HG03457 (cell line): ENCODE results near the gene CAPN10.

Experiments used
- ATAC-seq: cut with Tn5 transposase; IDR thresholded peaks from one replicate; pipeline ENCODE4 v1.9.1; 2021; ENCODE audit warnings: moderate number of reproducible peaks; ENCODE audit not compliant: unreplicated experiment

Gene CAPN10

DNA sequence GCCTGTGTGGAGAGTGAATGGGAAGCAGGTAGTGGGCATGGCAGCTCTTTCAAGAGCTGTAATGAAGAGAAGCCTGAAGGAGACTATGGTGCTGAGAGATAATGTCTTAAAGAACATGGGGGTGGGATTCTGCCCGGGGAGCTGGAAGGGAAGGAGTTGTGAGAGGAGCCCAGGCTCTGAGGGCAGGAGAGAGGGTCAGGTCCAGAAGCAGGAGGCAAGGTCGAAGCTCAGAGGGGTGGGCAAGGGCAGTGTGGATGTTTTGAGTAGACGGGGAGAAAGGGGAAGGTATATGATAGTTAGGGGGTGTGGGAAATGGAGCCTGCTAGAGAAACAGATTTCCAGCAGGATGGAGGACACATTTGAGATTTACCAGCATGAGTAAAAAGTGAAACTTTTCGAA lies 2.1 kb downstream of the CAPN10 start:
- no peak for ATAC-seq

DNA sequence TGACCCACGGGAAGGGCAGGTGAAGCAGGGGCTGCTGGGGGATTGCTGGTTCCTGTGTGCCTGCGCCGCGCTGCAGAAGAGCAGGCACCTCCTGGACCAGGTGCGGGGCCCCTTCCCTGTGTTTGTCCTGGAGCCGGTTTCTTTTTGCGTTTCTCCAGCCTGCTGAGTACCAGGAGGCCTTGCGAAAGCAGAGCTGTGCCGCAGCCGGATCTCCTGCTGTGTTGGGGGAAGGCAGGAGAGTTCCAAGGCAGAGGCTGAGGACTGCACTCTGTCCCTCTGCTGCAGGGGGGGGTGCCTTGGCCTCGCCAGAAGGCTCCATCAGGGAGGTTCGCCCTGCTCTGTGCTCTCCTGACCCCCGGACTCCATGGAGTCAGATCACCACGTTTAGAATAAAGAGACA lies 2.8 kb downstream of the CAPN10 start:
- no peak for ATAC-seq

DNA sequence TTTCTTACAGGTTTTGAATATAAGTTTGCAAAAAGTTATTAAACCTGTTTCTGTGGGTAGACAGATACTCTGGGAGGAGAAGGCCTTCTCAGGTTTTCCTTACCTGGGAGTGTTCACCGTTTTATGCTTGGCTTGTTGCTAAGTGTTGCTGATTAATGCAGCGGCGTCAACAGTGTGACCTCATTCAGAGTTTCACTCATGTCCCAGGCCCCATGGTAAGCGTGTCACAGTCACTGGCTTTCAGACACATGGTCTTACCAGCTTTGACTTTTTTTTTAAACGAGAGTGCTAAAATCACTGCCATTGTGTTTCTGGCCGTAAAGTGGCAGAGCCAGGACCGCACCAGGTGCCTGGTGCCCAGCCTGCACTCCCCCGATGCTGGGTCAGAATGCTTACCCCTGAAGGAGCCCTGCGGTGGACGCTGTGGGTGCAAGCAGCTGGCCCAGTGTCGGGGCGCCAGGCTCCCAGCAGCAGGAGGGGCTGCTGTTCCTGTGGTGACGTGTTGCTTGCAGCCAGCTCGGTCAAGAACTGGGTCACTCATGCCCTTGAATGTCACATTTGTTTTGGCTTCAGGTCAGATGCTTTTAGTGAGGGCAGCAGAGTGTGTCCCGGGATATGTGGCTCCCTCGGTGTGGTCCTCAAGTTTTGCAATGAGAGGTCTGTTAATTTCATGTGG lies 3.5 kb downstream of the CAPN10 start:
- ATAC-seq = no peak

DNA sequence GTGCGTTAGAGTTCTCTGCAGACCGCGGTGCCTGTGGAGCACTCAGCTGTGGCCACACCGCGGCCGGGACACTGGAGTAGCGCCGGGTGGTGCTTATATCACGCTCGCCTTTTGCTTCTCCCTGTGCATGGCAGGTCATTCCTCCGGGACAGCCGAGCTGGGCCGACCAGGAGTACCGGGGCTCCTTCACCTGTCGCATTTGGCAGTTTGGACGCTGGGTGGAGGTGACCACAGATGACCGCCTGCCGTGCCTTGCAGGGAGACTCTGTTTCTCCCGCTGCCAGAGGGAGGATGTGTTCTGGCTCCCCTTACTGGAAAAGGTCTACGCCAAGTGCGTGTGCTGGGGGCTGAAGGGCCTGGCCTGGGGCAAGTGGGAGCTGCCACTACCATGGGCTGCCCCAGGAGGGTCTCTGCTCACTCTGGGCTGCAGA lies 4.2 kb downstream of the CAPN10 start:
- no peak for ATAC-seq

DNA sequence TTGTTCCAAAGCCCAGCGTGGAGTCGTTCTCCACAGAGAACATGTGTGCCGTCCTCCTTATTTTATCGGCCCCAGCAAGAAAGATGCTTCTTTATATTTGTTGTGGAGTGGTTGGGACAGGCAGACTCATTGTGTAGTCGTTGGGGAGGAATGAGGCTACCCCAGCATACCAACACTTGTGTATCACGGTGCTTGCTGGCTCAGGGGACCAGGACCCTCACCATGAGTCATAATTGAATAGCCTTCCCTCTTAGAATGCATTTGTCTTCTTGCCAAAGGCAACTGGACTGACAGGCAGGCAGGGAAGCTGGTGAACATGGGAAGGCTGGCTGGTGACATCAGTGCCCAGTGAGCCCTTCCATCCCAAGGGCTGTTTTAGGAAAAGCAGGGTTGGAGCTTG lies 4.7 kb downstream of the CAPN10 start:
- ATAC-seq = no peak

DNA sequence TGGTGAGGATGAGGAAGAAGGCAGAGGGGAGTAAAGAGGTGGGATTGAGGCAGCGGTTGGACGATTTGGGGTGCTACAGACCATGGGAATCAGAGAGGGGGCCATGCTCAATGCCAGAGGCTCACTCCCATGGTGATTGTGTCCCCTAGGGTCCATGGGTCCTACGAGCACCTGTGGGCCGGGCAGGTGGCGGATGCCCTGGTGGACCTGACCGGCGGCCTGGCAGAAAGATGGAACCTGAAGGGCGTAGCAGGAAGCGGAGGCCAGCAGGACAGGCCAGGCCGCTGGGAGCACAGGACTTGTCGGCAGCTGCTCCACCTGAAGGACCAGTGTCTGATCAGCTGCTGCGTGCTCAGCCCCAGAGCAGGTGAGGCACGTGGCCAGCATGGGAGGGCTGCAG lies 5.2 kb downstream of the CAPN10 start:
- ATAC-seq = no peak

DNA sequence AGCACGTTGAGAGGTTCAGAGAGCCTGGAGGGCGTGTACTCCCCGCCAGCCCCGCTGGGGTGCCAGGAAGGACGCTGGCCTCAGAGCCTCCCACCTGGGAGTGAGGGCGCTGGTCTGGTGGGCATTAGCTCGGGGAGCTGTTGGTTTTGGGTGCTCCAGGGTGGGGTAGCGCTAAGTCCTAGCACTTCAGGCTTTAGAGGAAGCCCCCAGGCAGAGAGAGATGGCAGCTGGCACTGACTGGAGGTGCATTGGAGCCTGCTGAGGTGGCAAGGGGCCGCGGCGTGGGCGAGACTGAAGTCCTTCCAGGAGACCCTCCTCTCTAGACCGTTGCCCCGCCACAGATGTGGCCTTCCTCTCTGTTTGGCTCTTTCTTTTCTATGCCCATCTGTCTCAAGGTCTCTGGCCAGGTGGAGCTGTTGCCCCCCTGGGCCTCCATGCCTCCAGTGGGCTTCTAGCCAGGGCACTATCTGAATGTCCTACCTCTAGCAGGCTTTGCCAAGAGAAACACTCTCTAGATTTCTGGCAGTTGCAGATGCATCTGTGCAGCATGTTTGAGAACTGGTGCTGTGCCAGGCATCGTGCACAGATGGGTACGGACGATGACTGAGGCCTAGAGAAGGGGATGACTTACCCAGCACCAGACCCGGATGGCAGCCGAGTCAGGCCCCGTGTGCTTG lies 6.6 kb downstream of the CAPN10 start:
- ATAC-seq = no peak

DNA sequence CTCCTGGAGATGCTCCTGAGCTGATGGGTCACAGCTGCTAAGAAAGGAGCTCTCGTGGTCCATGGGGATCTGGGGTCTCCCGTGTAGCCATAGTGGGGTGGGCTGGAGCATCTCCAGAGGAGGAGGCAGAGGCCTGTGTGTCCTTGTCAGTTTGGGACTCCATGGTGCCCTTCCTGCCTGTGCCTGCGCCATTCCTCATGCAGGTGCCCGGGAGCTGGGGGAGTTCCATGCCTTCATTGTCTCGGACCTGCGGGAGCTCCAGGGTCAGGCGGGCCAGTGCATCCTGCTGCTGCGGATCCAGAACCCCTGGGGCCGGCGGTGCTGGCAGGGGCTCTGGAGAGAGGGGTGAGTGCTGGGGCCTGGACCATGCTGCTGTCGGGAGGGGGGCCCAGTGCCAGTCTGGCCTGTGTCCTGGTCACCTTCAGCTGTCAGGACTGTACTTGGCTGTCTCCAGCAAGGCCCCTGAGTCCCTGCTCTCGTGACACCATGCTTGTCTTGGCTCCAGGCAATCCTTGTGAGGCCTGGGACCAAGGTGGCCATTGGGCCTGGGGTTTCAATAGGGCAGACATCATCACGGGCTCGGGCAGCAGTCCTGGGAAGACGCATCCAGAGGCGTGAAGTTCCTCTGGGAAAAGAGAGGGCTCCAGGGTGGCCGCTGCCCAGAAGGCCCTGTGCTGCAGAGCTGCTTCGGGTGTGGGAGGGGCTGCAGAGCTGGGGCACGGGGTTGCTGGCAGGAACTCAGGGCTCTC lies 7.3 kb downstream of the CAPN10 start:
- no peak for ATAC-seq

DNA sequence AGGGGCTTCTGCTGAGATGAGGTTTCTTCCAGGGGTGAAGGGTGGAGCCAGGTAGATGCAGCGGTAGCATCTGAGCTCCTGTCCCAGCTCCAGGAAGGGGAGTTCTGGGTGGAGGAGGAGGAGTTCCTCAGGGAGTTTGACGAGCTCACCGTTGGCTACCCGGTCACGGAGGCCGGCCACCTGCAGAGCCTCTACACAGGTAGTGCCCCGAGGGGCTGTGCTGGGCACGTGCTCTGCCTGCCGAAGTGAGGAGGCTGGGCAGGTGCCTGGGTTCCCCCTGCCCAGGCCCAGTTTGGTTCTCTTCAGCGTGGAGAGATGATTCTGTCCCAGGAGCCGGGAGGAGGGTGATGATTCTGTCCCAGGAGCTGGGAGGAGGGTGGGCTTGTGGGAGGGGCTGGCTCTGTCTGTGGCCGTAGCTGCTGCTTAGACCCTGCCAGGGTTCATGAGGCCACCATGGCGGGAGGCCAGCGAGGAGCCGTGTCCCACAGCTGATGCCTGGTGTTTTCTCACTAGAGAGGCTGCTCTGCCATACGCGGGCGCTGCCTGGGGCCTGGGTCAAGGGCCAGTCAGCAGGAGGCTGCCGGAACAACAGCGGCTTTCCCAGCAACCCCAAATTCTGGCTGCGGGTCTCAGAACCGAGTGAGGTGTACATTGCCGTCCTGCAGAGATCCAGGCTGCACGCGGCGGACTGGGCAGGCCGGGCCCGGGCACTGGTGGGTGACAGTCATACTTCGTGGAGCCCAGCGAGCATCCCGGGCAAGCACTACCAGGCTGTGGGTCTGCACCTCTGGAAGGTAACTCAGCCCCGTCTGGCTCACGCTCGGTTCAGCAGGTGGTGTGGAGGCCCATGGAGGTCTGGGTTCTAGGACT lies 8.2 kb downstream of the CAPN10 start:
- no peak for ATAC-seq

DNA sequence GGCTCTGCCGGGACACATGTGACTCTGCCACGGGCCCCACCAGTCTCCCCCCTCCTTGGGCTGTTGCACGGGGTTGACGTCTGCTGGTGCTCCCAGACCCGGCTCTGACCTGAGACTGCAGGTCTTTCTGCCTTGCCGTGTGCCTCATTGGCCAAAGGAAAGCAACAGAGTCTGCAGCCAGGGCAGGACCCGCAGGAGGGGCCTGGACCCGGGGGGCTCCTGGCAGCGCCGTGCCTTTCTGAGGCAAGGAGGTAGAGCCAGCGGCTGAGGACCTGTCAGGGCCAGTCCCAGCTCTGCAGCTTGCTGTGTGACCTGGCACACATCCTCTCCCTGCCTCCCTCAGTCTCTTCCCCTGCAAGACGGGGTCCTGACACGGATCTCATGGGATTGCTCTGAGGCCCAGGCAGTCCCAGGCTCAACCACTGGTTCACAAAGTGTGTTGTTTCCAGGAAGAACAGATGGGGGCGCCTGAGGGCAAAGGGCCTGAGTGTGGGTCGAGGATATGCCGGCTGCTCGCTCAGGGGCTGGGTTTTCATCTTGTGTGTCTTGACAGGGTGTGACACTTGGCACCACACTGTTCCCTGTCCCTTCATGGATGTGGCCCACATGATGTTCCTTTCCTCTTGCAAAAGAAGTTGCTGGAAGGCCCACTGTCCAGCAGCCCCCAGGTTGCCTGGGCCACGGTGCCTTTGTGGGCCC lies 9.0 kb downstream of the CAPN10 start:
- no peak for ATAC-seq

DNA sequence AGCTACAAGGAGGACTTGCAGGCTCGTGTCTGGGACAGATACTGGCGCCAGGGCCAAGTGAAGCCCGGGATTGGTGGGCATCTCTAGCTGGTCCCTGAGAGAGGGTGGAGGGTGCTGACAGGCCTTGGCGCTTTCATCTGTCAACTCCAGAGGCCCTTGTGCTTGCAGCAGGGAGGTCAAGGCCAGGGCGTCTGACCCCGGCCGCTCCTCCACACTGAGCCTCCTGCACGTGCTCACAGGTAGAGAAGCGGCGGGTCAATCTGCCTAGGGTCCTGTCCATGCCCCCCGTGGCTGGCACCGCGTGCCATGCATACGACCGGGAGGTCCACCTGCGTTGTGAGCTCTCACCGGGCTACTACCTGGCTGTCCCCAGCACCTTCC lies 9.5 kb downstream of the CAPN10 start:
- ATAC-seq = no peak

DNA sequence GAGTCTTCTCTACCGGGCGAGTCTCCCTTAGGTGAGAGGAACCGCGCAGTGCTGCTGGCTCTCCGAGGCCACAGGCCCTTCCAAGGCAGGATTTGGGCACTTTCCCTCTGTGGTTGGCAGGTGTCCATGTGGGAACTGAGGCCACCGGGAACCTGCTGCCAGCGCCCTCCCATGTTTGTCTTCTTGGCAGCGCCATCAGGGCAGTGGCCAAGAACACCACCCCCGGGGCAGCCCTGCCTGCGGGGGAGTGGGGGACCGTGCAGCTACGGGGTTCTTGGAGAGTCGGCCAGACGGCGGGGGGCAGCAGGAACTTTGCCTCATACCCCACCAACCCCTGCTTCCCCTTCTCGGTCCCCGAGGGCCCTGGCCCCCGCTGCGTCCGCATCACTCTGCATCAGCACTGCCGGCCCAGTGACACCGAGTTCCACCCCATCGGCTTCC lies 10.0 kb downstream of the CAPN10 start:
- no peak for ATAC-seq

DNA sequence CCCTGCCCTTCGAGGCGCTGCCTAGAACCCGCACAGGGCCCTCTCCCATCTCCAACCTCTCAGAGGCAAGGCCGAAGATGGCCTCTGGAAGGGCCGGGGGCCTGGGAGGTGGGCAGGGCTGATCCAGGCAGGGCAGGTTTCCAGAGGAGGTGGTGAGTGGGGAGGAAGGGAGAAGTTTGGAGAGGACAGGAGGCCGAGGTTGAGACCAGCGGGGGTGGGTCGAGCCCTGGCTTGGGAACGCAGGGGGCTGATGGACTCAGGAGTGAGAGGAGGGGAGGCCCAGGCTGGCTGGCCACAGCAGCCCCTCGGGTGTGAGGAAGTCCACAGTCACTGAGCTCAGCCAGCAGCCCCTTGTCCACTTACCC lies 10.5 kb downstream of the CAPN10 start:
- no peak for ATAC-seq

DNA sequence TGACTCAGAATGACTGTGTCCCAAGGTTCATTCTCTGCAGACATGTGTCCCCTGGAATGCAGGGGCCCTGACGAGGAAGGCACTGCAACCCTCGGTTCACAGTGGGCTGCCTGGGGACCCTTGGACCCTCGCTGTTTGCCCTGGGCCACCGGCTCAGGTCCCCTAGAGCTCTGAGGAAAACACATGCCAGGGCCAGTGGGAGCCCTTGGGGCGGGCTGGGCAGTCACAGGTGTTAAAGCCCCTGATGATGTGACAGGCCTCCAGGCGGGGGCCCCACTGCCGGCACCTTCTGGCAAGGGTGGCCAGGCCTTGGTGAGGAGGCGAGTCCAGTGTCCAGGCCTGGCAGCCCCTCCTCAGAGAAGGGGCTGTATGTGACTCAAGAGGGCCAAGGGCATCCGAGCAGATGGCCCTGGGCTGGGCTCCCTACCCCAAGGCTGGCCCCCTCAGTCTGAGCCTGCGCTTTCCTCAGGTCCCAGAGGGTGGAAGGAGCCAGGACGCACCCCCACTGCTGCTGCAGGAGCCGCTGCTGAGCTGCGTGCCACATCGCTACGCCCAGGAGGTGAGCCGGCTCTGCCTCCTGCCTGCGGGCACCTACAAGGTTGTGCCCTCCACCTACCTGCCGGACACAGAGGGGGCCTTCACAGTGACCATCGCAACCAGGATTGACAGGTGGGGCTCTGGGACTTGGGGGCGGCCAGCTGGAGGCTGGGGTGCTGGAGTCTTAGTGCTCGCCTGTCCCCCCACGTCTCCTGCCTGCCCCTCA lies 11.1 kb downstream of the CAPN10 start:
- ATAC-seq = no peak

DNA sequence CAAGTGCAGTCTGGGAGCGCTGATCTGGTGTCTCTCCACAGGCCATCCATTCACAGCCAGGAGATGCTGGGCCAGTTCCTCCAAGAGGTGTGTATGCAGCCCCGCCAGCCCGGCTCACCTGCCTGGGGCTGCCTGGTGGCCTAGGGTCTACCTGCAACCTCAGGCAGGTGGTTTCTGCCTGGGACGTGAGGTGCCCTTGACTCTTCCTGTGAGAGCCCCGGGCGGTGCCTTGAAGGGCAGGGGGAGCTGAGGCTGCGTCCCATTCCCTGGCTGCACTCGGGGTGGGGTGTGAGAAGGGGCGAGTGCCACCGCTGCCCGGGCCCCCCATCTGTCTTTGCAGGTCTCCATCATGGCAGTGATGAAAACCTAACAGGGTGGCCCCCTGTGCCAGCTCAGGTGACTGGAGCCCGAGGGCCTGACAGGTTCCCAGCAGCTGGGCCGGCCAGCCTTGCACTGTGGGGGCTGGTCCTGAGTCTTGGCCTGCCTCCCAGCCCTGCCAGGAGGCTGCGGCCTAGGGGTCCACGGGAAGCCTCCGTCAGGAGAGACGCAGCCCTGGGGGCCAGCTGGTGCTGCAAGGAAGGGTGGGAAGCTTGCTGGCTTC lies 11.9 kb downstream of the CAPN10 start:
- no peak for ATAC-seq

DNA sequence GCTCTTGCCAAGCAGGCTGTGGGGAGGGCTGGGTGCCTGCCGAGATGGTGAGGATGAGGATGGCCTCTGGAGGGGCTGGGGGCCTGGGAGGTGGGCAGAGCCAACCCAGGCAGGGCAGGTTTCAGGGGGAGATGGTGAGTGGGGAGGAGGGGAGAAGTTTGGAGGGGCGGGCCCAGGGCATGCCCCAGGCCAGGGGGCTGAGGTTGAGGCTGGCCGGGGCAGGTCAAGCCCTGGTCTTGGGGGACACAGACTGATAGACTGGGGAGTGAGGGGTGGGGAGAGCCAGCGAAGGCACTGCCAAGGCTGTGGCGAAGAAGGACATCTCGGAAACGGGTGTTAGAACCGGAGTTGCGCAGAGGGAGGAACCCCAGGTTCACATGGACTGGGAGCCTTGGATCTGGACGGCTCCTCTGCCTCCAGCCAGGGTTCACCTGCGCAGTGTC lies 12.6 kb downstream of the CAPN10 start:
- no peak for ATAC-seq

DNA sequence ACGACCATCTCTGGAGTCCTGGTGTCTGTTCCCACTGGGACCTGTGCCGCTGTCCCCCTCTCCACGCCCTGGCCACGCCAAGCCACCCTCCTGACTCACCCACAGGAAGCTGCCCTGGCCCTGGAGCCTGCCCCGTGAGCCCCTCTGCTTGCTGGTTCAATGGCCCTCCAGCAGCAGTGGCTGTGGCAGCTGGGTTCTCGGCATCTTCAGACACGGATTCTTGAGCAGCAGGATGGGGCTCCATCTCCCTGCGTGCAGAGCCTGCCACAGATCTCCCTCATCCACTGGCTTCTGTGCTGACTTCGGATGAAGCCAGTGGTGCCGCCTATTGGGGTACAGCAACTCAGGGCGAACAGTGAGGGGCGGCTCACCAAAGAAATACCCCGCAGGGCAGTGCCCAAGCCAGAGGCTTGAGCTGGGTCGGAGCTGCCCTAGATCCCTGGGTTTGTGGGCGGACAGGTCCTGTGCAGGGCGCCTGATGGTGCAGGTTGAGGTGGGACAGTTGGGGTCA lies 14.0 kb downstream of the CAPN10 start:
- no peak for ATAC-seq

DNA sequence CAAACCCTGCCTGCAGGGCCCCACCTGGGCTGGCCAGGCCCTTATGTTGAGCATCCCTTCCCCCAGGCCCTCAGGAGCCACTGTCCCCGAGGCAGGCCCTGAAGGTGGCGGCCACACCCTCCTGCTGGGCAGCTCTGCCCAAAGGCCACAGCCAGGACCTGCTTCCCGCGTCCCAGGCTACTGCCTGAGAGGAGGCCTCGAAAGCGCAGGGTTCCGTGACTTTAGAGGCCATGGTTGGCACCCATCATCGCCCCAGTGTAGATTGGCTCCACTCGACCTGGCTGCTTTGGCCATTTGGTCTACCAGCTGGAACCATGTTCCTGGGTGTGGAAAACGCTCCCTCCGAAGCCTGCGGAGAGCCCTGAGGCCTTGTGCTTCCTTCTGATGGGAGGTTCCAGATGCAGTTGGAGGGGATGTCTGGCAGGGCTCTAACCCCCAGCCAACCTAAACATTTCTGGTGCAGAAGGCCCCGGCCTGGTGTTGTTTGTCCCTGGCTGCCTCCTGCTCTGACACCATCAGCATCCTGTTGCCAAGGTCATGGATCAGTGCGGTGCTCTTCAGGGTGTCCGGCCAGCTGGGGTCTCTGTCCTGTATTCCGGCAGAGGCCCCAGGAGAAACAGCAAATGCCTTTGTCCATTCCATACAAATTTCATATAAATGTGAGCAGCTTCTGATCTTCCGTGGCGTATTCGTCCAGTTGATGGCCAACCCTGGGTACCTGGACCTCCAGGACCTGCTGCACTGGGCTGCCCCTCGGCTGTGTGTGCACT lies 14.7 kb downstream of the CAPN10 start:
- no peak for ATAC-seq

DNA sequence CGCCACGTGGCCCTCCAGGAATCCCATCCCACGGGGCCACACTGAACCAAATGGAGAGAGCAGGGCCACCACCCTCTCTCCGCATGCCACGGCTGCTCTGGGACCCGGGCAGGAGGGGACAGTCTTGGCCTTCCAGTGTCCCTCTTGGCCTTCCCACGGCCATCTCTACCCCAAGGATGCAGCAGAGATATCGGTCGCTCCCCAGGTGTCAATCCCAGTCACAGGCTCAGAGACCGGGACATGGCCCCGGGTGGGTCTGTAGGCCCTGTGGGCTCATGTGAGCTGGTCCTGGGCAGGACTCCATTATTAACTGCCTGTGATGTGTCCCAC lies 15.3 kb downstream of the CAPN10 start:
- ATAC-seq = no peak
